Measurements from ENCODE around the gene PRKG1. TPM values are rescaled to one million over a fixed set of nuclear protein-coding genes. Genes with fewer than 3 reads are reported as not detected.

The PRKG1 gene
- total and polyA plus RNA-seq, 2 donors (not counting 1 experiment from before 2014, with no cell fraction given), result not detected

DNA sequence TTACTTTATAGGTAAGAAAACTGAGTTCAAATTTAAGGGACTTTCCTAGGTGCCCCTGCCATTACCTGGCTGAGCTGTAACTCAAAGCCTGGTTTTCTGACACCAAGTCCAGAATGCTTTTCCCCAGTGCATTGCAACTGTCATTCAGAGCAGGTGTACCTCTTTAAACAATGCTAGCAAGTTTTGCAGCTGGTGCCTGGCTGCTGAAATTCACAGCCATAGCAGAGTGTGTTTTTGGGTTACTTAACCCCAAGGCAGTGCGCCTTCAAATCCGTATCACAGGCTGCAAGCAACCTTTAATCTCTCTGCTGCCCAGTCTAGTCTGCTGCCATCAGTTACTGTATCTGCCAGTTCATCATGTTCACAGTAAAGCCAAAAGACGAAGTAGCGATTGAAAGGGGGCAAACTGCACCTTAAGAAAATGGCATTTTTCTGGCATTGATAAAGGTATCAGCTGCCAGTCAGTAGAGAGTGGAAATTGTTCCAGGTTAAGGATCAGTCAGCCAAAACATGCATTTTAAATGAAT, 359.7 kb downstream of the PRKG1 start:
- no peaks in the 10 kb centered on the region for H3K9me3 Mint-ChIP-seq (ENCODE audit: insufficient read depth)
- H3K4me3 Mint-ChIP-seq, result no peak overlapping the region
- Histone ChIP-seq H3K79me2 (ENCODE audit: control insufficient read depth, insufficient read depth, low read length) (no peaks in the 10 kb centered on the region), H2AFZ (ENCODE audit: insufficient read depth, low read depth, low read length, poor library complexity, severe bottlenecking) (no peak overlapping the region), H3K9ac (ENCODE audit: low read length) (no peak overlapping the region), H4K20me1 (ENCODE audit: control insufficient read depth, insufficient read depth, low read length, poor library complexity, severe bottlenecking) (no peaks in the 10 kb centered on the region), H3K4me1 (ENCODE audit: control insufficient read depth in 2 of 2, insufficient read depth in 2 of 2, low read length in 2 of 2) (no peaks in the 10 kb centered on the region), H3K36me3 (replicated peaks in 1 of 2; ENCODE audit: control extremely low read depth in 1 of 2, control insufficient read depth in 1 of 2, extremely low read depth in 1 of 2, insufficient read depth in 2 of 2, low read length in 1 of 2) (no peaks in the 10 kb centered on the region), H3K4me2 (replicated peaks; ENCODE audit: low read depth, low read length, poor library complexity, severe bottlenecking) (no peak overlapping the region), H3K27me3 (replicated peaks in 1 of 4; ENCODE audit: control extremely low read depth in 1 of 4, control insufficient read depth in 3 of 4, insufficient read depth in 4 of 4, low read length in 3 of 4) (no peaks in the 10 kb centered on the region), H3K9me3 (ENCODE audit: control extremely low read depth in 1 of 3, control insufficient read depth in 2 of 3, insufficient read depth in 1 of 3, low read length in 2 of 3) (no peaks in the 10 kb centered on the region), H3K27ac (ENCODE audit: low read length in 2 of 2) (no peak overlapping the region), H3K4me3 (ENCODE audit: control extremely low read depth in 1 of 5, extremely low read depth in 1 of 5, insufficient read depth in 1 of 5, low read depth in 2 of 5, low read length in 4 of 5) (no peak overlapping the region)
- no peaks in the 10 kb centered on the region for H3K27me3 Mint-ChIP-seq
- WGBS (ENCODE audit: insufficient coverage), result 86% methylated on average over 2 of the region's 4 CpGs
- TF ChIP-seq EZH2 (IDR thresholded peaks at IDR 0.05; ENCODE audit: borderline replicate concordance, insufficient read depth, low read depth, low read length, poor library complexity, severe bottlenecking), result no peak
- TF ChIP-seq, protein P1, sequence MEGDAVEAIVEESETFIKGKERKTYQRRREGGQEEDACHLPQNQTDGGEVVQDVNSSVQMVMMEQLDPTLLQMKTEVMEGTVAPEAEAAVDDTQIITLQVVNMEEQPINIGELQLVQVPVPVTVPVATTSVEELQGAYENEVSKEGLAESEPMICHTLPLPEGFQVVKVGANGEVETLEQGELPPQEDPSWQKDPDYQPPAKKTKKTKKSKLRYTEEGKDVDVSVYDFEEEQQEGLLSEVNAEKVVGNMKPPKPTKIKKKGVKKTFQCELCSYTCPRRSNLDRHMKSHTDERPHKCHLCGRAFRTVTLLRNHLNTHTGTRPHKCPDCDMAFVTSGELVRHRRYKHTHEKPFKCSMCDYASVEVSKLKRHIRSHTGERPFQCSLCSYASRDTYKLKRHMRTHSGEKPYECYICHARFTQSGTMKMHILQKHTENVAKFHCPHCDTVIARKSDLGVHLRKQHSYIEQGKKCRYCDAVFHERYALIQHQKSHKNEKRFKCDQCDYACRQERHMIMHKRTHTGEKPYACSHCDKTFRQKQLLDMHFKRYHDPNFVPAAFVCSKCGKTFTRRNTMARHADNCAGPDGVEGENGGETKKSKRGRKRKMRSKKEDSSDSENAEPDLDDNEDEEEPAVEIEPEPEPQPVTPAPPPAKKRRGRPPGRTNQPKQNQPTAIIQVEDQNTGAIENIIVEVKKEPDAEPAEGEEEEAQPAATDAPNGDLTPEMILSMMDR (IDR thresholded peaks at IDR 0.05), result no peak
- H3K27ac Mint-ChIP-seq, result no peak overlapping the region
- no peaks in the 10 kb centered on the region for H3K4me1 Mint-ChIP-seq
- CTCF ChIA-PET, result no interaction called here
- intact Hi-C loops (cut with micrococcal nuclease), result no loop called here
- DNase-seq (no peak), ATAC-seq (ENCODE audit: low read depth) (no peak)
- POLR2A ChIA-PET, result no interaction called here

DNA sequence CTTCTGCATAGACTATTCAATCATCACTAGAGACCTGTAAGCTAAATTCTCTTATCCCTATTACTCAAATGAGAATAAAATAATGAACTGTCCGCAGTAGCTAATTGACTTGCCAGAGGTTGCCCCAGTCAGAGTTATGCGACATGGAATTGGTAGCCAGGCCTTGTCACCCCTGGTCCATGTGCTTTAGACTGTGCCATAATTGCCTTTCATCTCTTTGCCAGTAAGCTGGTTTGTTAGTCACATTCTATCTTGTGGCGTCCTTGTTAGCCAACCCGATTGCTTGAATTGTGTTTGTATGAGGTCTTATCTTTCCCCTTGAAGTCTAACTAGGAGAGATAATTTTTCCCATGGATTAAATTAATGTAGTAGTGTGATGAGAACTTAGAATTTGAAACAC, 362.5 kb downstream of the PRKG1 start:
- no peak overlapping the region for H3K4me3 ChIP-seq (ENCODE audit: control extremely low read depth in 1 of 5, extremely low read depth in 1 of 5, insufficient read depth in 1 of 5, low read depth in 2 of 5, low read length in 4 of 5)
- no peaks in the 10 kb centered on the region for H3K27me3 ChIP-seq (replicated peaks in 1 of 4; ENCODE audit: control extremely low read depth in 1 of 4, control insufficient read depth in 3 of 4, insufficient read depth in 4 of 4, low read length in 3 of 4)
- no peak overlapping the region for H3K27ac ChIP-seq (ENCODE audit: low read length in 2 of 2)
- no peak for TF ChIP-seq EZH2 (IDR thresholded peaks at IDR 0.05; ENCODE audit: borderline replicate concordance, insufficient read depth, low read depth, low read length, poor library complexity, severe bottlenecking)
- TF ChIP-seq, protein P1 (IDR thresholded peaks at IDR 0.05), result no peak
- H3K4me2 ChIP-seq (replicated peaks; ENCODE audit: low read depth, low read length, poor library complexity, severe bottlenecking), result no peak overlapping the region
- no peaks in the 10 kb centered on the region for H3K9me3 ChIP-seq (ENCODE audit: control extremely low read depth in 1 of 3, control insufficient read depth in 2 of 3, insufficient read depth in 1 of 3, low read length in 2 of 3)
- no peaks in the 10 kb centered on the region for H3K4me1 ChIP-seq (ENCODE audit: control insufficient read depth in 2 of 2, insufficient read depth in 2 of 2, low read length in 2 of 2)
- Mint-ChIP-seq H3K4me1 (no peaks in the 10 kb centered on the region), H3K27me3 (no peaks in the 10 kb centered on the region), H3K27ac (no peak overlapping the region), H3K9me3 (ENCODE audit: insufficient read depth) (no peaks in the 10 kb centered on the region), H3K4me3 (no peak overlapping the region)
- ATAC-seq (ENCODE audit: low read depth) (no peak), DNase-seq (no peak)
- WGBS (ENCODE audit: insufficient coverage), result 96% methylated on average over 2 of the region's 4 CpGs
- no peaks in the 10 kb centered on the region for H3K79me2 ChIP-seq (ENCODE audit: control insufficient read depth, insufficient read depth, low read length)
- no peaks in the 10 kb centered on the region for H3K36me3 ChIP-seq (replicated peaks in 1 of 2; ENCODE audit: control extremely low read depth in 1 of 2, control insufficient read depth in 1 of 2, extremely low read depth in 1 of 2, insufficient read depth in 2 of 2, low read length in 1 of 2)
- CTCF ChIA-PET, result no interaction called here
- no peak overlapping the region for H3K9ac ChIP-seq (ENCODE audit: low read length)
- no peaks in the 10 kb centered on the region for H4K20me1 ChIP-seq (ENCODE audit: control insufficient read depth, insufficient read depth, low read length, poor library complexity, severe bottlenecking)
- intact Hi-C loops (cut with micrococcal nuclease), result no loop called here
- H2AFZ ChIP-seq (ENCODE audit: insufficient read depth, low read depth, low read length, poor library complexity, severe bottlenecking), result no peak overlapping the region
- POLR2A ChIA-PET, result no interaction called here

Measured in B cell (primary cell).